WI38 (cell line): ENCODE results near the gene SLCO4A1.

Source experiments
- H3K4me3 ChIP-seq: 2 replicates; pipeline ENCODE4 v1.5.1; 2011; ENCODE audit warnings: low read depth, mild to moderate bottlenecking, control low read depth, low read length
- CTCF ChIP-seq: IDR thresholded peaks from 2 replicates; pipeline ENCODE4 v1.5.1; 2012; ENCODE audit warnings: low read depth, mild to moderate bottlenecking, control low read depth, low read length

The SLCO4A1 gene

GRCh38 chr20:62718546-62718945 is 76.2 kb downstream of the SLCO4A1 start:
- no peak for TF ChIP-seq CTCF
- H3K4me3 ChIP-seq = no peak overlapping the region

GRCh38 chr20:62719250-62719935 is 77.1 kb downstream of the SLCO4A1 start:
- no peak for TF ChIP-seq CTCF
- H3K4me3 ChIP-seq = no peak overlapping the region
